HuH-7 (cell line): ENCODE measurements around the gene CFAP107.
"Not testable (repeated sequence)": the region's sequence is repeated elsewhere in the genome, so short reads cannot be mapped to it uniquely, and the experiment has no call there.

Experiments used
- DNase-seq: peaks from one replicate; pipeline ENCODE4 v3.0.0; 2011; ENCODE audit warnings: low spot score

The CFAP107 gene, protein sequence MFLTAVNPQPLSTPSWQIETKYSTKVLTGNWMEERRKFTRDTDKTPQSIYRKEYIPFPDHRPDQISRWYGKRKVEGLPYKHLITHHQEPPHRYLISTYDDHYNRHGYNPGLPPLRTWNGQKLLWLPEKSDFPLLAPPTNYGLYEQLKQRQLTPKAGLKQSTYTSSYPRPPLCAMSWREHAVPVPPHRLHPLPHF

DNA sequence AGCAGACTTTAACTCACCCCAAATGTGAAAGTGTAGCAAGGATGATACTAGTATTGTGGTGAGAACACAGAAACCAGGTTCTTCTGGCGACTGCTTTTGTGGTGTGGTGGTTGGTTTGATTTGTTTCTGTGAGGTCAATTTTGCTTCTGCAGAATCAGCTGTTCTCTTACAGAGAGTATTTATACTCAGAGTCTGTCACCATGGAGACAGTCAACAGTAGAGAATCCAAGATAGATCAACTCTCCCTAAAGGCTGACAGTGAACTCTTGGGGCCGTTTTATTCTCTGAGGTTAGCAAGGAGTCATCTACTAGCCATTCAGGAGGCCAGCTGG lies at the start of gene CFAP107:
Gene CFAP107 (plus strand): TSS at position 209 of the 332 bp plus-strand sequence. CDS start 231 bp downstream, outside the sequence.
- DNase-seq = no peak

DNA sequence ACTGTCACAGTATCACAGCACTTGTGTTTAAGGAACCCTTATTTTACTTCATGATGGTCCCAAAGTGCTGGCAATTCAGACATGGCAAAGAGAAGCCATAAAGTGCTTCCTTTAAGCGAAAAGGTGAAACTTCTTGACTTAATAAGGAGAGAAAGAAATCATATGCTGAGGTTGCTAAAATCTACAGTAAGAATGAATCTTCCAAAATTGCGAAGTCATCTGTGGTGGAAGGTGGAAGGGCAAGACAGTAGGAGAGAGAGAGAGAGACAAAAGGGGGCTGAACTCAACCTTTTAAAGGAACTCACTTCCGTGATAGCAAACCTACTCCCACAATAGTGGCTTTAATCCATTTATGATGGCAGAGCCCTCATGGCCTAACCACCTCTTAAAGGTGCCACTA lies 49.3 kb upstream of the CFAP107 start:
- no peak for DNase-seq

DNA sequence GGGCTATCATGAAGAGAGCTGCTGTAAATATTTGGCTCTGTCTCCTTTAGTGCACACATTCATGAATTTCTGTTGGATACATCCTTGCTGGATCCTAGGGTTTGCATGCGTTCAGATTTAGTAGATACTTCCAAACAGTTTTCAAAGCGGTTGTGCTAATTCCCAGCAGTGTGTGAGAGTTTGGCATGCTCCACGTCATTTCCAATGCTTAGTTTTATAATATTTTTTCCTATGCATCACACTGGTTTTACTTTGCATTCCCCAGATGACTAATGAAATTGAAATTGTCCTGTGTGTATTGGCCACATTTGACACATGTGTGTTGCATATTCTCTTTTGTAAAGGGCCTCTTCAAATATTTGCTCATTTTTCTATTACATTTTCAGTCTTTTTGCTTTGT lies 48.6 kb upstream of the CFAP107 start:
- DNase-seq = no peak

DNA sequence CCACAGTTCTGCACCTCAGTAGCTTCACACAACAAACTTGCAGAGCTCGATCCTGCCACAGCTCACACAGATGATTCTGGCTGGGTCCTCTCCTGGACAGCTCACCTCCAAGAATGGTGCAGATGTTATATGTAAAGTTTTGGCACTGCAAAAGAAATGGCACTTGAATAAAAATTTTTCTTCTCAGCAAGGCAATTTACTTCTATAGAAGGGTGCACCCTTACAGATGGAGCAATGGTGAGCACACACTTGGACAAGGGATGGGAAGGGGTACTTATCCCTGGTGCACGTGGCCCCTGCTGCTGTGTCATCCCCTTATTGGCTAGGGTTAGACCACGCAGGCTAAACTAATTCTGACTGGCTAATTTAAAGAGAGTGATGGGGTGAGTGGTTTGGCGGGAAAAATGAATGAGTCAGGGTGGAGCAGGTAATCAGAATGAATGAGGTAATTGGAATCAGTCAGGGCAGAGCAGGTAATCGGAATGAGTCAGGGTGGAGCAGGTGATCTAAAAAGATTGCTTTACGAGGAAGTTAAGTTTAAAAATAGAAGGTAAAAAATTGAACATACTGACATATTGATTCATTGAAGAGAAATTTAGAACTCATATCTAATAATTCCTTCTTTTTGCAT lies 42.1 kb upstream of the CFAP107 start:
- DNase-seq = no peak

DNA sequence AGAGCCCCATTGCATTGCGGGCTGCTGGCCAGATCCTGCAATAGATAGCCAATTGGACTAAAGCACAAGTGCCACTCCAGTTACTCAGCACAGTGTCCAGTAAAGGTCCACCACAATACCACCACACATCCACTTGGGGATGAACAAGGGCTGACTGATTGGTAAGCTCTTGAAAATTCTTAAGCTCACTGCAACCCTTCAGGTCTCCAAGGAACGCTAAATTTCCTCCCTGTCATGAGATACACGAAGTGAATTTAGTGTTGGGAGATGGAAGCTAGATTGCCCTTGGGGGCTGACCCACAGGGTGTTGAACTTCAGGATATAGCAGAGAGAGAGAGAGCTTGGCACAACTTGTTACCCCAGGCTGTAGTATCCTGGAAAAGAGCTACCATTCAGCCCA lies 39.9 kb upstream of the CFAP107 start:
- no peak for DNase-seq

DNA sequence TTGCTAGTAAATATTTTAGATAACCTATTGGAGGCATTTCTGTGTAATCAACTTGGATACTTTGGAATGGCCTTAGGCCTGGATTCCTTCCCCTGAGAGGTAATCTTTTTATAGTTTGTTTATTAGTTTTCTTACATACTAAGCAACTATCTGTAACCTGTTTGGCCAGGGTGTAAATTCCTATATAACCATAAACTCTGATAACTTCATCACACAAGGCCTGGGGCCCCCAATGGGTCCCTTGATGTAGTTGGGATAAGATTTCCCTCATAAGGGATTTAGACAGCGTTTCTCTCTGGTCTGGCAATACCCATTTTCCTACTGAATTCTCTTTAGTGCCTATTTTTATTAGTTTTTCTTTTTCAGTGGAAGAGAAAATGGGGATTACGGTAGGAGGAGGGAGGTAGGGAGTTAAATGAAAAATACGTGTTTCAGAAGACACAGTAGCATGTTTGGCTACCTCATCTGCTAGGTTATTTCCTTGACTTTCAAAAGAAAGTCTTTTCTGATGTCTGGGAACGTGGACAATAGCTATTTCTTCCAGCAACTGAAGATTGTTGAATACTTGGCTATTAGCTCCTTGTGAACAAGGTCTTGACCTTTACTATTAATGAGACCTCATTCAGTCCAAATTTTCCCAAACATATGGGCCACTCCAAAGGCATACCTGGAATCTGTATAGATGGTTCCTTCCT lies 37.5 kb upstream of the CFAP107 start:
- no peak for DNase-seq

DNA sequence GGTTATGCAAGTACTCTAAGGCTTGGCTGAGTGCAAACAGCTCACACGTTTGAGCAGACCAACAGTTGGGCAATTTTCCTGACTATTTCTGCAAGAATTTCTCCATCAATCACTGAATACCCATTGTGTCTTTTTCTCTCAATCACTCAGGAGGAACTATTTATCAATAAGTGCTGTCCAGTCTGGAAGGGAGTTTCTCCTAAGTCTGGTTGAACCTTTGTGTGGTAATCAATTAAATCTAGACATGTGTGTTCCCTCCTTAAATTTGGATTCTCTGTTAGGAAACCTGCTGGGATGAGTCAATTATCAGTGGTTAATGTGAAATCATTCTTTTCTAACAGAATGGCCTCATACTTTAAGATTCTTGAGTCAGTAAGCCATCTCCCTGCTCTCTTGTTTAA lies 36.9 kb upstream of the CFAP107 start:
- DNase-seq = no peak

DNA sequence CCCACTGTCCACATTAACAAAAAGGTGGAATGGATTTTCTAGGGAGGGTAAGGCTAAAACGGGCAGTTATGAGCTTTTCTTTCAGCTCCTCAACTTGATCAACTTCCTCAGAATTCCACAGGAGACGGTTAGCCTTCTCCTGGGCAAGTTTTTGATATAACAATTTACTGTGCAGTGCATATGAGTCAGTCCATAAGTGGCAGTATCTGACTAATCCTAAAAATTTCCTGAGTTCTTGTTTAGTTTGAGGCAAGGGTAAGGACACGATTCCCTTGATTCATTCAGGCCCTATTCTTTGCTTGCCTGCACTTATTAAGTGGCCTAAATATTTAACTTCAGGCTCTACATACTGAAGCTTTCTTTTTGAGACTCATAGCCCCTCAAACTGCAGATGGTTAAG lies 36.3 kb upstream of the CFAP107 start:
- no peak for DNase-seq

DNA sequence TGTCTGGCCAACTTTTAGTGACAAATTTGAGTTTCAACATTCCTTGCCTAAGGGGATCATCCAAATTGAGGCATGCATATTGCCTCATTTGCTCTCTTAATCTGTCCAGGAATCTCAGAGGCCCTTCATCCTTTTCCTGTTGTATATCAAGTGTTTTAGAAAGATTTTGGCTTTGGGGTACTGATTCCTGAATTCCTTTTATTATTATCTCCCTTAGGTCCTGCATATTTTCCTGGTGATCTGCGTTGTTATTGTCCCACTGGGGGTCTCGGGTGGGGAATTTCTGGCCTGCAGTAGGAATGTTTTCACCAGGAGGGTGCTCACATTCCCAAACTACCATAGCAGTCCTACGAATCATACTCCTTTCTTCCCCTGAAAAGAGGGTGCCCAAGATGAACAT lies 34.5 kb upstream of the CFAP107 start:
- no peak for DNase-seq

DNA sequence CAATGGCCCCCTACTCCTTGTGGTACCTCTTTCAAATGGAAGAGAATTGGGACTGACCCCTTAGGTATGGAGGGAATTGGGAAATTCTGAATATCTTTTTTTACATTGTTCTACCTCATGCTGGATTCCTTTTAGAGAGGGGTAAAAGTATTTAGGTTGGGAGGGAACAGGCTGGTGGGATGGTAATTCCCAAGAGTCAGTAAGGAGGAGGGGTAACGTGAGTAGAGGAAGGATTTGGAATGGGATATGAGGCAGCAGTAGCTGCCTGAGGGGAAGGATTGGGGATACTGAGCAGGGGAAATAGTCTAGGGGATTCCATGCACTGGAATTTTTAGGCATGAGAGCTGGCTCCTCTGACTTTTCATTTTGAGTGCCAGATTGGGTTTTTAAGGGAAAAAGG lies 33.9 kb upstream of the CFAP107 start:
- DNase-seq = no peak

DNA sequence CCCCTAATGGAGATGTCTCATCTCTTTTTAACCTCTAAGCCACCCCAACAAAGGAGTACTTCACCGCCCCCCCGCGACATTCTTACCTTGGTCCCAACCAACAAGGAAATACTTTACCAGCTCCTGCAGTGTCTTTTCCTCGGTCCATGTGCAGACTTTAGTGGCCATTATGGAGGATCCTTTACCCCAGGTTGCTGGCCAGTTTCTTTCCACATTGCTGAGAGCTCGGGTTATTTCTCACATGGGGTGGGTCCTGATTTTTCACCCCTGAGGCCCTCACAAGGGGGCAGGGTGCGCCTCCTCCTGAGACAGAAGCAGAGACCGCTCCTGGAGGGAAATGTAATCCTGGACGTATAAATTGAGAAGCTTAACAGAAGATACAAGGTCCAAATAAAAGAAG lies 33.1 kb upstream of the CFAP107 start:
- DNase-seq = no peak

DNA sequence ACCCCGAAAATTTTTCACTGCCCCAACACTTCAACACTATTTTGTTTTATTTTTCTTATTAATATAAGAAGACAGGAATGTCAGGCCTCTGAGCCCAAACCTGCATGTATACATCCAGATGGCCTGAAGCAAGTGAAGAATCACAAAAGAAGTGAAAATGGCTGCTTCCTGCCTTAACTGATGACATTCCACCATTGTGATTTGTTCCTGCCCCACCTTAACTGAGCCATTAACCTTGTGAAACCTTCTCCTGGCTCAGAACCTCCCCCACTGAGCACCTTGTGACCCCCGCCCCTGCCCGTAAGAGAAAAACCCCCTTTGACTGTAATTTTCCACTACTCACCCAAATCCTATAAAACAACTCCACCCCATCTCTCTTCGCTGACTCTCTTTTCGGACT lies 32.3 kb upstream of the CFAP107 start:
- DNase-seq = not testable (repeated sequence)

DNA sequence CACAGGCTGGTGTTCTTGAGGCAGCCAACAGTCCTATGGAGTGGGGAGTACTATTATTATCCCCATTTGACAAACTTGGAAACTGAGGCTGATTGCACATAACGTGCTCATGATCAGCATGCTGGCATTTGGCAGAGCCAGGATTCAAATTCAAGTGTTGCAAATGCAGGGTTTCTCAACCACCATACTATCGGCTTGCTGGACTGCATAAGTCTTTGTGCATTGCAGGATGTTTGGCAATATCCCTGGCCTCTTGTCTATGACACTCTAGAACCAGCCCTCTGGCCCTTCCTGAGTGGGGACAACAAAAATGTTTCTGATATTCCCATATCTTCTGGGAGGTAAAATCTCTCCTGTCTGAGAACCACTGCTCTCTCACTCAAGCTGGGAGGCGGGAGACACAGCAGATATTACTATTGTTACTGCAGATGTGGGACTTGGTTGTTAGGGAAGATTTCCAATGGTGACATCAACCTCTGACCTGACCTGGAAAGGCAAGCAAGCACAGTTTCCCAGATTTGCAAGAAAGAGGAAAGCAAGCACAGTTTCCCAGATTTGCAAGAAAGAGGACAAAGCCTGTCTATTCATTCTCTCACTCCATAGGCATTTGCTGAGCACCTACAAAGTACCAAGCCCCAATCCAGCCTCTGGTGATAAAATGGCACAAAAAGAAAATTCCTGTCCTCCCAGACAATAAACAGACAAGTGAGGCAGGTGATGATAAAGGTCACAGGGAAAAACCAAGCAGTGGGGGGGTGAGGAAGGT lies 31.1 kb upstream of the CFAP107 start:
- DNase-seq = no peak

DNA sequence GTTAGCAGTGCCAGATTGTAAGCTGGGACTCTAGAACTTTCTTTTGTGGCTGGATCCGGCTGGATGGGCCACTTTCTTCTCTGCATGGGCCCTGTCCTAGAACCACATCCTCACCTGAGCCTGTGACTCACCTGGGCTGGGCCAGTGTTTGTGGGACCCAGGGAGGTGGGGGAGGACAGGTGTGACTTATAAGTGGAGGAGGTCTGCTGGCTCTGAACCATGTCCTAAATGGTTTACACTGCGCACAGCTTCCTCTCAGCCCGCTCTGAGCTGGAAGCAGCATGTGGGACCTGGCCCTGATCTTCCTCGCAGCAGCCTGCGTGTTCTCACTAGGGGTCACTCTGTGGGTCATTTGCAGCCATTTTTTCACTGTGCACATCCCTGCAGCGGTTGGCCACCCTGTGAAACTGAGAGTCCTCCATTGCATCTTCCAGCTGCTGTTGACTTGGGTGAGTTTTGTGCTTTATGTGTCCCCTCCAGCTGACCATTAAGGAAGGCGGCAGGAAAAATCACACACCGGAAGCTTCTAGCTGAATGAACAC lies 30.0 kb upstream of the CFAP107 start, which contains the start of gene AADACL3:
Gene AADACL3 (plus strand): TSS at position 215 of the 542 bp plus-strand sequence. CDS start 67 bp downstream, at position 282.
- no peak for DNase-seq

DNA sequence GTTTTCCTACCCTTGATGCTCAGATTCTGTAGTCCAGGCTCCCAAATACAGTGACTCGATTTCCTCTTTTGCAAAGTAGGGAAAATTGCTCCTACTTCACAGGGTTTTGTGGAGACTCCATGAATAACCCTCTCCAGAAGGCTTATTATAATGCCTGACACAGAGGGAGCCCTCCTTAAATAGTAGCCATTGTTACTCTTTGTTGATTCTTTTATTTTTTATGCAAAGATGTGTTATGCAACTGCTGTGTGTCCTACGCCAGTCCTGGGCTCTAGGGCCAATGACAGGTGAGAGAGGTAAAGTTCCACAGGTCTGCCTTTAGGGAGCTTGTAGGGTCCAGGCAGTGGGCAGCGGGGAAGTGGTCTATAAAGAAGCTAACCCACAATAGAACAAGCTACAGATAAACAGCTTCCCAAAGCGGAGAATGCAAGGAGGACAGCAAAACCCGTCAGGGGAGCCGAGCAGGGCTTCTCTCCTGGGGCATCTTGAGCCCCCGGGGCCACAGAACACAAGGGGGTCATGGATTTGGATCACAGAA lies 28.6 kb upstream of the CFAP107 start:
- no peak for DNase-seq

DNA sequence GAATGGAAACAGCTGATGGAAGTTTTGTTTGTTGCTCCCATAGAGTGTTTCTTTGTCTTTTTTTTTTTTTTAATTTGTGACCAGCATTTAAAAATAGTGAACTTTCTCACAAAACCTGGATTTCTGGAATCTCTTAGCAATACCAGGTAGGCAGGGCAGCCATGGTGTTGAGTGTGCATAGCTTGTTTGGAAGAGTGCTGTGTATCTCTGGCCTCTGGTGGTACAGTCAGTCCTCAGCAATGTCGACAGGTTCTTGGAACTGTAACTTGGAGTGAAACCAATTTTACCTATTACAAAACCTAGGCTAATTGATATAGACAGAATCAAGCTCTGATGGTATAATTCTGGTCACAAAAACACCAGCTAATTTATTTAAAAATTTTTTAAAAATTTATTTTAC lies 23.4 kb upstream of the CFAP107 start:
- DNase-seq = no peak

DNA sequence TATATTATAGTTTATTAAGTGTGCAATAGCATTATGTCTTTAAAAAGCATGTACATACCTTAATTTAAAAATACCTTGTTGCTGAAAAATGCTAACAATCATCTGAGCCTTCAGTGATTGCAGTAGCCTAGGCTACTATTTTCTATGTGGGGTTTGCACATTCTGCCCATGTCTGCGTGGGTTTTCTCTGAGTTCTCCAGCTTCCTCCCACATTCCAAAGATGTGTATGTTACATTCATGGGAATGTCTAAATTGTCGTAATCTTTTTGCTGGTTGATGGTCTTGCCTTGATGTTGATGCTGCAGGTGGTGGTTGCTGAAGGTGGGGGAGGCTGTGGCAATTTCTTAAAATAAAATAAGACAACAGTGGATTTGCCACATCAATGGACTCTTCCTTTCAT lies 17.6 kb upstream of the CFAP107 start:
- DNase-seq = no peak

DNA sequence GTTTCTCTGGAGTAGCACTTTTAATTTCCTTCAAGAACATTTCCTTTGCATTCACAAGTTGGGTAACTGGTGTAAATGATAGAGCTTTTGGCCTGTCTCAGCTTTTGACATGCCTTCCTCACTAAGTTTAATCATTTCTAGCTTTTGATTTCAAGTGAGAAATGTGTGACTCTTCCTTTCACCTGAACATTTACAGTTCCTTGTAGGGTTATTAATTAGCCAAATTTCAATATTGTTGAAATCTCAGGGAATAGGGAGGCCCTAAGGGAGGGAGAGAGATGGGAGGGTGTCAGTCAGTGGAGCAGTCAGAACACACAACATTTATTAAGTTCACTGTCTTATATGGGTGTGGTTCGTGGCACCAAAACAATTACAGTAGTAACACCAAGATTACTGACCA lies 15.8 kb upstream of the CFAP107 start:
- DNase-seq = no peak

DNA sequence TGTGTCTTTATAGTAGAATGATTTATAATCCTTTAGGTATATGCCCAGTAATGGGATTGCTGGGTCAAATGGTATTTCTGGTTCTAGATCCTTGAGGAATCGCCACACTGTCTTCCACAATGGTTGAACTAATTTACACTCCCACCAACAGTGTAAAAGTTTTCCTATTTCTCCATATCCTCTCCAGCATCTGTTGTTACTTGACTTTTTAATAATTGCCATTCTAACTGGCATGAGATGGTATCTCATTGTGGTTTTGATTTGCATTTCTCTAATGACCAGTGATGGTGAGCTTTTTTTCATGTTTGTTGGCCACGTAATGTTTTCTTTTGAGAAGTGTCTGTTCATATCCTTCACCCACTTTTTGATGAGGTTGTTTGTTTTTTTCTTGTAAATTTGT lies 14.9 kb upstream of the CFAP107 start:
- not testable (repeated sequence) for DNase-seq

DNA sequence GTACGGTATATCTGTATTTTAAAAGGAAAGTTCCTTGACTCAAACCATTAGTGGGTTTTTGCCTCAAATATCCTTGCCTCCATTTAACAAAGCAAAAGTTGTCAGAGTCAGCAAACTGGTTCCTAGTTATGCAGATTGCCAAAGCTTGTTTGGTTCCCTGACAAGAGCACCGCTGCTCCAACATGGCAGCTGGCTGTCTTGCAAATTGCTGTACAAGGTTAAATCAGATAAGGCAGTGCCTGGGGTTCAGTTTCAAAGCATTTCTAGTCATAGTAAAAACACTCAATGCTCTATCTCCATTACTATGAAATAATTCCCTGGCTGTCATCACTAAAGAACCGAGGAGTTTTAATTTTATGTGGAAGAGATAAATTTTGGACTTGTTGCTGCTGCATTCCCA lies 11.3 kb upstream of the CFAP107 start:
- no peak for DNase-seq

DNA sequence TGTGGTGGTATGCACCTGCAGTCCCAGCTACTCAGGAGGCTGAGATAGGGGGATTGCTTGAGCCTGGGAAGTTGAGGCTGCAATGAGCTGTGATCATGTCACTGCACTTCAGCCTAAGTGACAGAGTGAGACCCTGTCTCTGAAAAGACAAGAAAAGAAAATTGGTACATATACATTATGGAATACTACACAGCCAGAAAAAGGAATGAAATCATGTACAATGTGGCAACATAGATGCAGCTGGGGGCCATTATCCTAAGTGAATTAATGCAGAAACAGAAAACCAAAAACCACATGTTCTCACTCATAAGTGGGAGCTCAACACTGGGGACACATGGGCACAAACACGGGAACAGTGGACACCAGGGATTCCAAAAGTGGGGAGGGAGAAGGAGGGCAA lies 7.1 kb upstream of the CFAP107 start:
- no peak for DNase-seq

DNA sequence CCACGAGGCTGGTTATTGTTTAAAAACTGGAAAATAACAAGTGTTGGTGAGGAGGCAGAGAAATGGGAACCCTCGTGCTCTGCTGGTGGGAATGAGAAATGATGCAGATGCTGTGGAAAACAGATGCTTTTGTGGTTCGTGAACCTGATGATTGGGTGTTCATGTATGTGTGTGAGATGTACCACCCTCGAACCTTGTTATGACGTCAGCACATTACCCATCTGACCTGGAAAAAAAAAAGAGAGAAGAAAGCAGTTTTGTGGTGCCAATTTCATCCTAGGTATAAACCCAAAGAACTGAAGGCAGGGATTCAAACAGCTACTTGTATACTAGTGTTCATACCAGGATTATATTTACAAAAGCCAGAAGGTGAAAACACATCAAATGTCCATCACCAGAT lies 6.4 kb upstream of the CFAP107 start:
- no peak for DNase-seq
